NCI-H2107 (cell line): ENCODE measurements around the gene RGS19.

Experiments
- DNase-seq: peaks from one replicate; lab custom pipeline; 2025; lab: John Stamatoyannopoulos, UW

The RGS19 gene

GRCh38 chr20:64063389-64064144 is 15.8 kb downstream of the RGS19 start:
- no peak for DNase-seq

GRCh38 chr20:64062596-64063388 is 16.5 kb downstream of the RGS19 start, which contains the start of gene TCEA2:
TSS of gene TCEA2 (plus strand) at chr20:64063198. CDS start at chr20:64063313, 115 bp downstream.
- peak; percentile 83 for DNase-seq

DNA sequence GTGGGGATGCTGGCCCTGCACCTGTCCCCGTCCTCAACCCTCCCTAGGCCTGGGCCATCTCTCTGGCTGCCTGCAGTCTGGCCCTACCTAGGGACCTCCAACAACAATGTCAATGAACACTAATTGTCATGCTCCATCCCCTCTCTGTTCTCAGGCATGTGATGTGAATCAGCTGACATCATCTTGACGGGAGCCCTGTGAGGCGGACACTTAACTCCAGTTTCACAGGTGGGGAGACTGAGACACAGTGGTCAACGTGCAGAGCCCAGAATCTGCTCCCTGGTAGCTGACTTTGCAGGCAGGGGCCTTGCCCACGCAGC is 17.1 kb downstream of the RGS19 start:
- DNase-seq: no peak

- no peak for DNase-seq
Observed at GRCh38 chr20:64058536-64058935, 20.8 kb downstream of the RGS19 start.

GRCh38 chr20:64057628-64058498 is 21.5 kb downstream of the RGS19 start:
- DNase-seq: peak; percentile 60

- DNase-seq: no peak
Observed at GRCh38 chr20:64056889-64057627, 22.3 kb downstream of the RGS19 start.

GRCh38 chr20:64056639-64056888 is 22.8 kb downstream of the RGS19 start:
- DNase-seq: no peak

GRCh38 chr20:64055893-64056638 is 23.3 kb downstream of the RGS19 start:
- no peak for DNase-seq

DNA sequence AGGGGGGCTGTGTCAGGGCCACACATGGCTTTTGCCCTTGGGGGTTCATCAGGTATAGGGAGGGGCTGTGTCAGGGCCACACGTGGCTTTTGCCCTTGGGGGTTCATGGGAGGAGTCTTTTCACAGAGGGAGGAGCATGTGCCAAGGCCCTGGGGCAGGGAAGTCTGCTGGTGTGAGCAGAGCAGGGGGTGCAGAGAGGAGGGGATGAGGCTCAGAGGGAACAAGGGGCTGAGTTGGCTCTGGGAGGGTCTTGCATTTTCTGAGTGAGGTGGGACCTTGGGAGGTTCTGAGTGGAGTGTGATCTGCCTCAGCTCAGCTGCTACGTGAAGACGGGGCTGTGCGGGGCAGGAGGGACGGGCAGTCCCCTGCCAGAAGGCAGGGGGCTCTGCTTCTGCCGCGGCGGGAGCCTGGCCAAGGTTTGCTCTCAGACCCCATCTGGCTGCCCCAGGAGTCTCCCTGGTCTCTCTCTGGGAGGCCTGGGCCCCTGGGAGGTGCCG is 23.9 kb downstream of the RGS19 start:
- DNase-seq: no peak

DNA sequence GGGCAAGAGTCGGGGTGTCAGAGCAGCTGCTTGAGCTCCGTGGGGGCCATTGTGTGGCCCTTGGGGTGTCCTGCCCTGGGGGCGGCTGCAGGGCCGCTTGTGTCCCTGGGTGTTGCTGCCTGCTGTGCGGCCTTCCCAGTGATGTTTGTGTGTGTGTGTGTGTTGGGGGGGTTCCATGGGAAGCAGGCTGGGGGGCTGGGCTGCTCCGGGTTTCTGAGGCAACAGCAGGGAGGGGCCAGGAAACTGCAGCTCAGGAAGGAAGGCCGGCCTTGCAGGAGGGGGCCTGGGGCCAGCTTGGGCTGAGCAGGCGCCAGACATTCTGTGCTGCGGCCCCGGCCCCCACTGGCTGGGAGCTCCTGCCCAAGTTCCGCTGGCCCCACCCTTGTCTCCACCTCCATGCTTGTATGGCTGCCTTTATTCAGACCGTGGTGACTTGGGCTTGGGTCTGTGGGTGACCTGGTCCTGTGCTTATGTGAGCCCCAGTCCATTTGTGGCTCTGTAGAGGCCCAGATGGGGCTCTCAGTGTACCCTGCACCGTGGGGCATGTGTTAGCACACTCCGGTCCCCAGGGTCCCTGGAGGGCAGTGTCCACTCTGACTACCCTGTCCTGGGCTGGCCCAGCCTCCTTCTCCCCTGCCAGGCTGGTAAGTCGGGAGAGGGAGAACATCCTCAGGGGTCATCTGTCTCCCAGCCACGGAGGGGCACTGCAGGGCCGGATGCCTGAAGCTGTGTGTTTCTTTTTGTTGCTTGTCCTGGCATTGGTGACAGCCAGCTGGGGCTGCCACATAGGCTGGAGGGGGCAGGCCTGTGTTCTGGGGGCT is 25.3 kb downstream of the RGS19 start:
- DNase-seq: no peak

- DNase-seq: no peak
Observed at GRCh38 chr20:64052987-64053840, 26.1 kb downstream of the RGS19 start.

GRCh38 chr20:64052326-64052722 is 27.0 kb downstream of the RGS19 start:
- DNase-seq: no peak

DNA sequence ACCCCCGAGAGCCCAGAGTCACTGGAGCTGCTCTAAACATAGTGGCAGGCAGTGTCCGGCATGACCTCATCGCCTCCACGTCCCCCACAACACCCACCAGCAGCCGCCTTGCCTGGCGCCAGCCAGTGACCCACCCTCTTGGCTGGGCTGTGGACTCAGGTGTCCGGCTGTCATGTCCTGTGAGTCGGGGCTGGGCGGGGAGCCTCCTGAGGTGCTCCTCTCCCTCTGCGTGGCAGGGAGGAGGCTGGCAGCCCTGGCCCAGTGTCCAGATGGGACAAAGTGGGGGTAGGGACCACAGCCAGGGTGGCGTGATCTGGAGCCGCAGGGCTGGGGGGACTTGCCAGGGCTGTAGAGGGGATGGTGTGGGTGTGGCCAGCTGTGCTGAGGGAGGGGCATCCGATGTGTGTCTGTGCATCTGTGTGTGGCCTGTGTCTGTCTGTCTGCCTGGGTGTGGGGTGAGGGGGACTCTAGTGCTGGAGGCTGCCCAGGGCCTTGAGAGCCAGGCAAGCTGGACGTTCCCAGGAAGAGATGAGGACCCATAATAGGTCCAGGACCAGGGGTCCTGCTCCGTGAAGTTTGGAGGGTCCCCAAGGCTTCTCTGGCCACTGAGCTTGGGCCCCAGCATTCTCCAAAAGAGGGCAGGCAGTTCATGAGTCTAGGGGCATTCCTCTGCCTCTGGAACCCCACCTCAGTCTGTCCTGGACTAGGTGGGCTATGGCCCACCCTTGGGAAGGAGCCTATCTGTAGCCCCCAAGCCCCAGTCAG is 27.6 kb downstream of the RGS19 start:
- DNase-seq: no peak

- DNase-seq: no peak
Observed at GRCh38 chr20:64051033-64051452, 28.3 kb downstream of the RGS19 start.

DNA sequence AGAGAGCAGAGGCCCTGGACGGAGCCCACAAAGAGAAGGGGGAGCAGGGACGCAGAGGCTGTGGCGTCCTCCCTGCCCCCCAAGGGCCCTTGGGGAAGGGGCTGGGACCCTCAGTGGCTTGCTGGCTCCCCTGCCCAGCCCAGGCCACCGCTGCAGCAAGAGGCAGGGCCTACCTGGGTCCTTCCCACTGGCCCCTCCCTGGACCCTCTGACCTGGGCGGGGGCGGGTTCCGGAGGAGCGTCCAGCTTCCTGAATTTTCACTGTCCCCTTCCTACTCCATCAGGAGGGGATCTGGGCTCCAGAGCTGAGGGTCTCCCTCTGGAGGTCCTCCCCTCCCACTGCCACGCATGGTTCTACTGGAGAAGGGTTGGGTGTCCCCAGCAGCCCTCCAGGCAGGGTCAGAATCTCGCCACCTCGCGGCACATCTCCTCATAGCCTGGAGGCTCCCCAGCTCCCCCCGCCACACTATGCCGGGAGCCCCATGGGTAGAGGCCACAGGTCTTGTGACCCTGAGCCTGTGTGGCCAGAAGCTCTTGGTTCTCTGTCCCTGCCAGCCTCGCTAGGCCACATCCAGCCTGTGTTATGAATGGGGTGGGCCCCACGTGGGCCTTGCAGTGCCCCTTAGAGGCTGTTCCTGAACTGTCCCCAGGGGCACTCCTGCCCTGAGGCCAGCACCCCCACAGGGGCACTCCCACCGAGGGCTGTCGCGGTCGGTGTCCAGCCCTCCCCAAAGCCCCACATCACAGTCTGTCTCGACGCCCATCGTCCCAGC is 28.9 kb downstream of the RGS19 start:
- DNase-seq: no peak

- DNase-seq: no peak
Observed at GRCh38 chr20:64049878-64050260, 29.4 kb downstream of the RGS19 start.

DNA sequence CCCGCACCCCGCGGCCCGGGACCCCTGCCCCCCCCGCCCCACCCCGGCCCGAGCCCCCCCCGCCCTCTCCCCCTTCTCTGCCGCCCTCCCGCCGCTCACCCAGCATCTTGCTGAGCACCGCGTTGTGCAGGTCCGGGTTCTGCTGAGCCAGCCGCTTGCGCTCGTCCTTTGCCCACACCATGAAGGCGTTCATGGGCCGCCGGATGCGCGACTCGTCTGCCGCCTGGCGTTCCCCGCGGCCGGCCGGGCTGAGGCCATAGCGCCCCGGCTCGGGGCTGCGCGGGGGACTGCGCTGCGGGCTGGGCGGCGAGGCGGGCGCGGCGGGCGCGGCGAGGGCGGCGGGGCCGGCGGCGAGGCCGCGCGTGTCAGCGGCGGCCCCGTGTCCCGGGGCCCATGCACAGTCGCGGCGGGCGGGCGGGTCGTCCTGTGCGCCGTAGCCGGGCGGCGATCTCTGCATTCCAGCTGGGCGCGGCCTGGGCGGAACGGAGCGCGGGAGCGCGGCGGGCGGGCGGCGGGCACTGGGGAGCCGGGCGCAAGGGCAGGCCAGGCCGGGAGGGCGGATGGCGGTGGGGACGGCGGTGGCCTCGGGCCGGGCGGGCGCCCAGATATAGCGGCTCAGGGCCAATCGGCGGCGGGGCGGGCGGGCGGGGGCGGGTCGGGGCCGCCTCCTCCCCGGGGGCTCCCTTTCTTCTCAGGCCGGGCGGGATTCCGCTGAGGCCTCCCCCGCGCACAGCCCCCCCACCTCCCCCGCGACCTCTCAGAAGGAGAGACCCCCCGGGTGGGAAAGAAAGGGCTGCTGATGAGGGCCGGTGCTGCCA is 30.0 kb downstream of the RGS19 start, which contains the start of gene SOX18:
Gene SOX18, minus strand, starts transcription at position 580 of the 818 bp plus-strand sequence. Its CDS starts 123 bp downstream, at position 457.
- no peak for DNase-seq
